ENCODE data around the gene KRT9. TPM values are rescaled to one million over a fixed set of nuclear protein-coding genes. Genes with fewer than 3 reads are reported as not detected.

KRT9 gene
- total and polyA plus RNA-seq, 2 of the 13 experiments (the other 11 are each of a cell fraction or from before 2014, with no cell fraction given), result not detected

DNA sequence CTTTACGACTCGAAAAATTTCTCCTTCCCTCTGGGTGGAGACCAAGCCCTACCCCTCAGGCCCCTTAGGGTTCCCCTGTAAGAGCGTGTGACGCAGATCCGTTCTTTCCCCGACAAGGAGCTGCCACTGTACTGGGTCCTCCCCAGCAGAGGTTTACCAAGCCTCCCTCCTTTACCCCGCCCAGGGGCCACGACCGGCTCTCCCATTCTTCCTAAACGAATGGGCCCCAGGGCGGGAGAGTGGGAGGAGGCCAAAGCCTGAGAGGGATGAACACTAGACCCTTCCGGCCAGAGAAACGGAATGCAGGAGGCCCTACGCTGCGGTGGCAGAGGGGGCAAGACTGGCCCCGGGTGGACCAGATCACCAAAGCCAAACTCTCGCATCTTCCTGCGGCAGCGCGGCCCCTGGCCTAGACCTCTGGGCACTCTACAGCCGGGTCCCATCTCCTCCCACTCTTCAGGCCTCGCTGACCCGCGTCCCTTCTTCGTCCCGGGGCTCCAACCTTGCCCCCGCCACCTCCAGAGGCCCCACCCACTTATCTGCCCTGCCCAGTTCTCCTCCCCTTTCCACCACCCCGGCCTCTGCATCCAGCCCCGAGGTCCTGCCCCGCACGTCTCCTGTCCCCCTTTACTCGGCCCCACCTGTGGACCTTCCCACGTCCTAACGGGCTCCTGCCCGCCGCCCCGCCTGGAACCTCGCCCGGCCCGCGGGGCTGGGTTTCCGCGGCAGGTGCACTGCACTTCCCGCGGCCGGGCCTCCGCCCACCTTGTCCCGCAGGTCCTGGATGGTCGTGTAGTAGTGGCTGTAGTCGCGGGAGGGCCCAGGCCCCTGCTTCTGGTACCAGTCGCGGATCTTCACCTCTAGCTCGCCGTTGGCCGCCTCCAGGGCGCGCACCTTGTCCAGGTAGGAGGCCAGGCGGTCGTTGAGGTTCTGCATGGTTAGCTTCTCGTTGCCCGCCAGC lies 44.5 kb downstream of the KRT9 start (continued):
- TF ChIP-seq ZKSCAN8 (CRISPR knock-in tag; IDR thresholded peaks at IDR 0.05; ENCODE audit: borderline replicate concordance), result no peak
- TF ChIP-seq, protein P1, sequence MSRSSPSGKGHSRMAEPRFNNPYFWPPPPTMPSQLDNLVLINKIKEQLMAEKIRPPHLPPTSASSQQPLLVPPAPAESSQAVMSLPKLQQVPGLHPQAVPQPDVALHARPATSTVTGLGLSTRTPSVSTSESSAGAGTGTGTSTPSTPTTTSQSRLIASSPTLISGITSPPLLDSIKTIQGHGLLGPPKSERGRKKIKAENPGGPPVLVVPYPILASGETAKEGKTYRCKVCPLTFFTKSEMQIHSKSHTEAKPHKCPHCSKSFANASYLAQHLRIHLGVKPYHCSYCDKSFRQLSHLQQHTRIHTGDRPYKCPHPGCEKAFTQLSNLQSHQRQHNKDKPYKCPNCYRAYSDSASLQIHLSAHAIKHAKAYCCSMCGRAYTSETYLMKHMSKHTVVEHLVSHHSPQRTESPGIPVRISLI (CRISPR knock-in tag; IDR thresholded peaks at IDR 0.05; ENCODE audit: borderline replicate concordance), result no peak
- no peak for TF ChIP-seq ATRX (CRISPR knock-in tag; IDR thresholded peaks at IDR 0.05; ENCODE audit: borderline replicate concordance)
- no peak for TF ChIP-seq SMC3 (IDR thresholded peaks at IDR 0.05; ENCODE audit: low read length)
- no peak for TF ChIP-seq CEBPB (IDR thresholded peaks at IDR 0.05; ENCODE audit: borderline replicate concordance, low read depth, low read length)
- 0 out of 2 replicates have a peak, but pooled peaks have one; percentile 12 for TF ChIP-seq ELF3 (CRISPR knock-in tag; IDR thresholded peaks at IDR 0.05)
- no peak for TF ChIP-seq ZNF605 (CRISPR knock-in tag; IDR thresholded peaks at IDR 0.05)
- TF ChIP-seq RORA (CRISPR knock-in tag; IDR thresholded peaks at IDR 0.05), result no peak
- TF ChIP-seq NCOA1 (CRISPR knock-in tag; IDR thresholded peaks at IDR 0.05), result 0 out of 2 replicates have a peak, but pooled peaks have one; percentile 40
- no peak for TF ChIP-seq DNMT3B (CRISPR knock-in tag; conservative IDR thresholded peaks at IDR 0.05)
- peak; percentile 90 for TF ChIP-seq SNAI1 (CRISPR knock-in tag; IDR thresholded peaks at IDR 0.05; ENCODE audit: borderline replicate concordance)
- peak; percentile 19; the same call in 1 of the 2 replicates for TF ChIP-seq EEA1 (CRISPR knock-in tag; IDR thresholded peaks at IDR 0.05; ENCODE audit: borderline replicate concordance)
- peak; percentile 49; the same call in 1 of the 2 replicates for TF ChIP-seq ZNF589 (CRISPR knock-in tag; conservative IDR thresholded peaks at IDR 0.05)
- TF ChIP-seq ZFP1 (CRISPR knock-in tag; IDR thresholded peaks at IDR 0.05), result no peak
- TF ChIP-seq TCF7L2 (IDR thresholded peaks at IDR 0.05; ENCODE audit: low read depth, low read length), result no peak
- 0 out of 2 replicates have a peak, but pooled peaks have one; percentile 16 for TF ChIP-seq DR1 (CRISPR knock-in tag; IDR thresholded peaks at IDR 0.05)
- no peak for TF ChIP-seq ZNF598 (CRISPR knock-in tag; IDR thresholded peaks at IDR 0.05; ENCODE audit: borderline replicate concordance)
- TF ChIP-seq, protein P2, sequence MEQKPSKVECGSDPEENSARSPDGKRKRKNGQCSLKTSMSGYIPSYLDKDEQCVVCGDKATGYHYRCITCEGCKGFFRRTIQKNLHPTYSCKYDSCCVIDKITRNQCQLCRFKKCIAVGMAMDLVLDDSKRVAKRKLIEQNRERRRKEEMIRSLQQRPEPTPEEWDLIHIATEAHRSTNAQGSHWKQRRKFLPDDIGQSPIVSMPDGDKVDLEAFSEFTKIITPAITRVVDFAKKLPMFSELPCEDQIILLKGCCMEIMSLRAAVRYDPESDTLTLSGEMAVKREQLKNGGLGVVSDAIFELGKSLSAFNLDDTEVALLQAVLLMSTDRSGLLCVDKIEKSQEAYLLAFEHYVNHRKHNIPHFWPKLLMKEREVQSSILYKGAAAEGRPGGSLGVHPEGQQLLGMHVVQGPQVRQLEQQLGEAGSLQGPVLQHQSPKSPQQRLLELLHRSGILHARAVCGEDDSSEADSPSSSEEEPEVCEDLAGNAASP (CRISPR knock-in tag; IDR thresholded peaks at IDR 0.05; ENCODE audit: borderline replicate concordance), result no peak
- TF ChIP-seq, protein P3, sequence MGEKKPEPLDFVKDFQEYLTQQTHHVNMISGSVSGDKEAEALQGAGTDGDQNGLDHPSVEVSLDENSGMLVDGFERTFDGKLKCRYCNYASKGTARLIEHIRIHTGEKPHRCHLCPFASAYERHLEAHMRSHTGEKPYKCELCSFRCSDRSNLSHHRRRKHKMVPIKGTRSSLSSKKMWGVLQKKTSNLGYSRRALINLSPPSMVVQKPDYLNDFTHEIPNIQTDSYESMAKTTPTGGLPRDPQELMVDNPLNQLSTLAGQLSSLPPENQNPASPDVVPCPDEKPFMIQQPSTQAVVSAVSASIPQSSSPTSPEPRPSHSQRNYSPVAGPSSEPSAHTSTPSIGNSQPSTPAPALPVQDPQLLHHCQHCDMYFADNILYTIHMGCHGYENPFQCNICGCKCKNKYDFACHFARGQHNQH (CRISPR knock-in tag; IDR thresholded peaks at IDR 0.05), result no peak
- TF ChIP-seq, protein P4, sequence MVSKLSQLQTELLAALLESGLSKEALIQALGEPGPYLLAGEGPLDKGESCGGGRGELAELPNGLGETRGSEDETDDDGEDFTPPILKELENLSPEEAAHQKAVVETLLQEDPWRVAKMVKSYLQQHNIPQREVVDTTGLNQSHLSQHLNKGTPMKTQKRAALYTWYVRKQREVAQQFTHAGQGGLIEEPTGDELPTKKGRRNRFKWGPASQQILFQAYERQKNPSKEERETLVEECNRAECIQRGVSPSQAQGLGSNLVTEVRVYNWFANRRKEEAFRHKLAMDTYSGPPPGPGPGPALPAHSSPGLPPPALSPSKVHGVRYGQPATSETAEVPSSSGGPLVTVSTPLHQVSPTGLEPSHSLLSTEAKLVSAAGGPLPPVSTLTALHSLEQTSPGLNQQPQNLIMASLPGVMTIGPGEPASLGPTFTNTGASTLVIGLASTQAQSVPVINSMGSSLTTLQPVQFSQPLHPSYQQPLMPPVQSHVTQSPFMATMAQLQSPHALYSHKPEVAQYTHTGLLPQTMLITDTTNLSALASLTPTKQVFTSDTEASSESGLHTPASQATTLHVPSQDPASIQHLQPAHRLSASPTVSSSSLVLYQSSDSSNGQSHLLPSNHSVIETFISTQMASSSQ (IDR thresholded peaks at IDR 0.05; ENCODE audit: low read depth), result no peak
- TF ChIP-seq, protein P4 (CRISPR knock-in tag; IDR thresholded peaks at IDR 0.05; ENCODE audit: borderline replicate concordance), result no peak
- peak; percentile 77; the same call in 1 of the 2 replicates for TF ChIP-seq GLI4 (CRISPR knock-in tag; IDR thresholded peaks at IDR 0.05; ENCODE audit: borderline replicate concordance)

All from HepG2 (cell line).